ENCODE measurements around the gene FAM53A.
"Not testable (repeated sequence)": the region's sequence is repeated elsewhere in the genome, so short reads cannot be mapped to it uniquely, and the experiment has no call there.

The FAM53A gene

DNA sequence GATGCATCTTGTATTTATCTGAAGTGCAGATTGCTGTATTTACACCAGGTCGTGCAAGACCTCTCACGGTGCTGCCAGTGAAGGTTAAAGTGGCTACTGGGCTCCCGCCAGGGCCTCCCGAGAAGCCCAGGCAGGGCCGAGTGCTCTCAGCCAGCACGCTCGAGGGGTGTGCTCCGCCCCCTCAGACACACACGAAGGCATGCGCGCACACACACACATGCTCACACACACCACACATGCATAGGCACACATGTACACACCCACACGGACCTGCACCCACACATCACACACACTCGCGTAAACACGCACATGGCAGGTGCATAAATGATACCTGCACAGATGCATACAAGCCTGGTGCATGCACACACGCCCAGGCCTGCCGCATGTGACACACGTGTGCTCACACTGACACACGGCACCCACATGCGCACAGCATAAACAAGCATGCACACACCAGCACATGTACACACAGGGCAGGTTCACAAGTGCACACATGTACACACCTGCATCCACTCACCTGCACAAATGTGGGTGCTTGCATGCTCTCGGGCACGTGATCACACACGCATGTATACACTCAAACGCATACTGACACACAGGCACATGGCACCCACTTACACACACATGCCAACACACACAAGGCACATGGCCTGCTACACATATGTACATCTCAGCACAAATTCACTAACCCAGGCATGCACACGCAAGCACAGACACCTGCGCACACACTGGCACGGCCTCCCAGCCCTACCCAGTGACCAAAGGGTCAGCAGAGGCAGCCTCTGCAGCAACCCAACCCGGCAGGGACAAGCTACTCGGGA is 71.6 kb downstream of the FAM53A start:
- TF ChIP-seq, protein P1, sequence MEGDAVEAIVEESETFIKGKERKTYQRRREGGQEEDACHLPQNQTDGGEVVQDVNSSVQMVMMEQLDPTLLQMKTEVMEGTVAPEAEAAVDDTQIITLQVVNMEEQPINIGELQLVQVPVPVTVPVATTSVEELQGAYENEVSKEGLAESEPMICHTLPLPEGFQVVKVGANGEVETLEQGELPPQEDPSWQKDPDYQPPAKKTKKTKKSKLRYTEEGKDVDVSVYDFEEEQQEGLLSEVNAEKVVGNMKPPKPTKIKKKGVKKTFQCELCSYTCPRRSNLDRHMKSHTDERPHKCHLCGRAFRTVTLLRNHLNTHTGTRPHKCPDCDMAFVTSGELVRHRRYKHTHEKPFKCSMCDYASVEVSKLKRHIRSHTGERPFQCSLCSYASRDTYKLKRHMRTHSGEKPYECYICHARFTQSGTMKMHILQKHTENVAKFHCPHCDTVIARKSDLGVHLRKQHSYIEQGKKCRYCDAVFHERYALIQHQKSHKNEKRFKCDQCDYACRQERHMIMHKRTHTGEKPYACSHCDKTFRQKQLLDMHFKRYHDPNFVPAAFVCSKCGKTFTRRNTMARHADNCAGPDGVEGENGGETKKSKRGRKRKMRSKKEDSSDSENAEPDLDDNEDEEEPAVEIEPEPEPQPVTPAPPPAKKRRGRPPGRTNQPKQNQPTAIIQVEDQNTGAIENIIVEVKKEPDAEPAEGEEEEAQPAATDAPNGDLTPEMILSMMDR (IDR thresholded peaks at IDR 0.05; ENCODE audit: low read depth, low read length): no peak

DNA sequence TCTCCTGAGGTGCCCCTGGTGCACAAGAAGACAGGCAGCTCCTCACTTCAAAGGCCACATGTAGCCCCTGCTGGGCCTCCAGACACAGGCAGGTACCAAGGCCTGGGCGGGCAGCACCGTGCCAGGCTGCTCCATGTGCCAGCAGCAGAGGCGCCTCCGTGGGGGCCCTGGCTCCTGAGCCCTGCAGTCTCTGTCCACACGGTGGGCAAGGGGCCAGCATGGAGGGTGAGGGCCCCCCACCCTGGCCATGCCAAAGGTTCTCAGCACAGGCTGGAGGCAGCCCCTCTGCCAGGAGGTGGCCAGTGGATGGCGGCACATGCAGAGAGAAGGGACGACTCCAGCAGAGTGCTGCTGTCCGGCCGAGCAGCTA is 72.6 kb downstream of the FAM53A start:
- TF ChIP-seq, protein P1 (IDR thresholded peaks at IDR 0.05; ENCODE audit: low read depth, low read length): no peak
- DNase-seq (ENCODE audit: extremely low read depth, low read depth): no peak

More for the DNA sequence above, 71.6 kb downstream of the FAM53A start:
- DNase-seq (ENCODE audit: extremely low read depth, low read depth): no peak

DNA sequence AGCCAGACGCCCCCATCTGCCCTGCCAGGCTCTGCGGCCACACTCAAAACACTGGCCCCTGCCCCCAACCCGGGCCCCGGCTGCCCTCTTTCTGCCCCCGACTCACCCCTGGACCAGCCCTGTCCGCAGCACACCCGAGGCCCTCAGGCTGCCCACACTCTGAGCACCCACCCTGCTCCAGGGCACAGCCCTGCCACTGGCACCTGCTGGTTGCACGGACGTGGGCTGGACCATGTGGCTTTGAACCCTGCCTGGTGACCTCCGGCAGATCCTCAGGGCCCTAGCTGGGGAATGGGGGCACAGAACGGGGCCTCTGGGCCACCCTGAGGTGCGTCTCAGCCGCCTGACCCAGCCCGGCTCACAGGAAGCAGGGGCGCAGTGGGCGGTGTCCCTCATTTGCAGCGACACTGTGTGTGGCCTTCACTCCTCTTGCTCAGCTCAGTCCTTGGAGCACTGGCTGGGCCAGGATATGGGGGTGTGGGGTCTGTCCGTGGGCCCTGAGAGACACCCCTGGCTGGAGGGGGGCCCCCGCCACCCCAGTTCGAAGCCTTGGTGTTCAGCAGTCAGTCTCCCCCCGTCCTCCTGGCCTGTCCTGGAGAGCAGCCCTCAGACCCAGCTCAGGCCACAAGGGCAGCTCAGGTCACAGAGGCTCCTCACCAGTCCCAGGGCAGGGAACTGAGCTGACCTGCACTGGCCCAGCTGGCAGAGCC is 73.2 kb downstream of the FAM53A start:
- no peak for DNase-seq (ENCODE audit: extremely low read depth, low read depth)

DNA sequence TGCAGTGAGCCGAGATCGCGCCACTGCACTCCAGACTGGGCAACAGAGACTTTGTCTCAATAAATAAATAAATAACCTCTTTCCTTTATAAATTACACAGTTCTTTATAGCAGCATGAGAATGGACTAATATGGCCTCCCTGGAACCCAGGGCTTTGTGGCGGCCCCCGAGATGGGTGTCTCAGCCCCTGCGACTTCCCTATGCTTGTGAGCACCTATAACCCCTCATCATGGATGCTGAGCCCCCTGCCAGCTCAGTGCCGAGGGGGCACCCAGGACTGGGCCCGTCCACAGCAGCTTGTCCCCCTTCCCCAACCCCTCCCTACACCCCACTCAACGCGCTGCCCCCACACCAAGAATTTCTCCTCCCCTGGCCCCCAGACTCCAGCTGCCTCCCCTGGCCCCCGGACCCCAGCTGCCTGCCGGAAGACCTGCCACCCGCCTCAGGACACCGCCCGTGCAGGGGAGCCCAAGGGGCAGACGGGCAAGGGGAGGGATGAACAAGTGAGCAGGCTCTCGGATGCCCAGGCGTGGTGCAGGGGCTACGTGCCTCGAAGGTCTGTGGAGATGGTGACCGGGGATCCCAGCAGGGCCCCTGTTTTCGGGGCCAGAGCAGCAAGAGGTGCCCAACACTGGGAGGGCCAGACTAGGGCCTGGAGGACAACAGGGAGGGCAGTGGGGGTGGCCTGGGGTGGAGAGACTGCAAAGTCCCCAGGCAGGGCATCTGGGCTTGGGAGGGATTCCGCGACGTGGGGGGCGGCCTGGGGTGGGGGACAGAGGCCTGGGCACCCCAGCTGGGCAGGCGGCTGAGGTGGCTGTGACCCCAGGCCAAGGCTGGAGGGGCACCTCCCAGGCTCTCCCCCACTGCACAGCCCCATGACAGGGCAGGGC is 74.0 kb downstream of the FAM53A start:
- no peak for DNase-seq (ENCODE audit: extremely low read depth, low read depth)
- TF ChIP-seq, protein P1 (IDR thresholded peaks at IDR 0.05; ENCODE audit: low read depth, low read length): no peak

More for the DNA sequence above, 73.2 kb downstream of the FAM53A start:
- TF ChIP-seq, protein P1 (IDR thresholded peaks at IDR 0.05; ENCODE audit: low read depth, low read length): no peak

DNA sequence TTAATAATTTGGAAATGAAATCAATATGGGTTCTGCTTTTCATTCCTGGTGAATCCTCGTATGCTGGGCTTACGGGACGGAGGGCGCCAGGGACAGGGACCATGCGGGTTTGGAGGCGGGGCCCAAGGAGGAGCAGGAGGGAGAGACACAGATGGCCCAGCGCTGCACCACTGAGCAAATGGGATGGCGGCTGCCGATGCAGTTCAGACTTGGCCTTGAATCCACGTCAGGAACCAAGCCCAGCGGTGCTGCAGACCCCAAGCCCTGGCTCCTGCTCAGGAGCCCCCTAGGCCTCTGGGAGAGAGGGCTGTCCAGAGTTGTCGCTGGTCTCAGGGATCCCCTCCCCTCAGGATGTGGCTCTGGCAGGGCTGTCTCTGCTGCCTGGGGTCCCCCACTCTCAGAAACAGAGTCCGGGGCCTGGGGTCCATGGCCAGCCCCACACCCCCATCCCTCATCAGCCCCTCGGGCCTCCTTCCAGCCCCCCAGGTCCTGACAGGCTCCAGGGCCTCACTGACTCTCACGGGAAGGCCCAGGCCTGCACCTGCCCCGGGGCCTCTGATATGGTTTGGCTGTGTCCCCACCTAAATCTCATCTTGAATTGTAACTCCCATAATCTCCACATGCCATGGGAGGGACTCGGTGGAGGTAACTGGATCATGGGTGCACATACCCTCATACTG is 75.2 kb downstream of the FAM53A start:
- DNase-seq (ENCODE audit: extremely low read depth, low read depth): no peak
- TF ChIP-seq, protein P1 (IDR thresholded peaks at IDR 0.05; ENCODE audit: low read depth, low read length): no peak

DNA sequence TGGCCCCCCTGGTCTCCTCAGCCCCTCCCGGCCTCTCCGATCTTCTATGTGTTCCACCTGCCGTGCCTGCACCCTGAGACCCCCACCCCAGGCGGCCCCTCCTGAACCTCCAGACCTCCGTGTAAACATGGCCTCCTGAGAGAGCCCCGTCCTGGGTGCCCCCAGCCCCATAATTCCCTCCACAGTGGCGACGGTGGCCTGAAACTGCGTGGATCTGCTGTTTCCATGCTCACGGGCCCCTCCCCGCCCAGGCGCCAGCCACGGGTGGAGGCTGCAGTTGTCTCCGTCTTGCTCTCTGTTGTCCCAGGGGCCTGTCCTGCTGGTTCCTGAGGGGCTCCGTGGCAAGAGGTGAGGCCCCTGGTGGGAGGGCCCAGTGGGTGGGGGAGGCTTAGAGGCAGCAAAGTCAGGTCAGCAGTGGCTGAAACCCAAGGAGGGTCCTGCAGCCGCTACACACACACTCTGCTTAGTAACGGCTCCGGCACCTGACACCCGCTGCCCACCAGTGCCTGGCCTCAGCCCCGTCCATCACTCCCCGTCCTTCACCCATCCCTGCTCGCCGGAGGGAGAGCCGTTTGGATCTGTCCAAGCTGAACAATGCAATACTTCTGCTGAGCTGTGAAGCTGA is 75.8 kb downstream of the FAM53A start:
- no peak for DNase-seq (ENCODE audit: extremely low read depth, low read depth)
- TF ChIP-seq, protein P1 (IDR thresholded peaks at IDR 0.05; ENCODE audit: low read depth, low read length): no peak

DNA sequence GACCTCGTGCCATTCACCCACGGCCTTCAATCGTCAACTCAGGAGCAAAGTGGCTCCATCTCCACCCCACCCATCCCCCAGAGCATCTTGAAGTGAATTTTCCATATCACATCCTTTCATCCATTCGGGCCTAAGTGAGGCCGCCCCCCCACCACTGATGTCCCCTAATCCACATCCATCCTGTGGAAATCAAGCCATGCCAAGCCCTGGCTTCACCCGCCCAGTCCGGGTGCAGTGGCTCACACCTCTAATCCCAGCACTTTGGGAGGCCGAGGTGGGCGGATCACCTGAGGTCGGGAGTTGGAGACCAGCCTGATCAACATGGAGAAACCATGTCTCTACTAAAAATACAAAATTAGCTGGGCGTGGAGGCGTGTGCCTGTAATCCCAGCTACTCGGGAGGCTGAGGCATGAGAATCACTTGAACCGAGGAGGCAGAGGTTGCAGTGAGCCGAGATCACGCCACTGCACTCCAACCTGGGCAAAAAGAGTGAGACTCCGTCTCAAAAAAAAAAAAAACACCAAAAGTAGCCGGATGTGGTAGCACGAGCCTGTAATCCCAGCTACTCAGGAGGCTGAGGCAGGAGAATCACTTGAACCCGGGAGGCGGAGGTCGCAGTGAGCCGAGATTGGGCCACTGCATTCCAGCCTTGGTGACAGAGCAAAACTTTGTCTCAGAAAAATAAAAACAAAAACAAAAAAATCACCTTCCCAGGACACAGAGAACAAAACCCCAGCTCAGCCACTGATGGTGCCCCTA is 76.5 kb downstream of the FAM53A start:
- not testable (repeated sequence) for DNase-seq (ENCODE audit: extremely low read depth, low read depth)
